Lower lobe of right lung (tissue), 2 donors: Measurements from ENCODE around the gene NDUFV3. TPM values are rescaled to one million over a fixed set of nuclear protein-coding genes. Genes with fewer than 3 reads are reported as not detected.
A peak's percentile ranks its signal among the peaks of the same experiment; 100 is the strongest.
"Not testable (repeated sequence)": the region's sequence is repeated elsewhere in the genome, so short reads cannot be mapped to it uniquely, and the experiment has no call there.

Source experiments
- ATAC-seq, 2 donors: fragments of 200-7000 bp; cut with Tn5 transposase; one replicate each; pipeline ENCODE4 v1.9.1; 2020 to 2022; ENCODE audit warnings: mild to moderate bottlenecking in 2 of 2, moderate library complexity in 2 of 2
- DNase-seq: peaks from one replicate; pipeline ENCODE4 v3.0.0-alpha.2; 2020
- H3K27ac ChIP-seq: fragments of 200-600 bp; one replicate; pipeline ENCODE4 v1.8.0; 2022
- H3K27me3 ChIP-seq: fragments of 200-600 bp; one replicate; pipeline ENCODE4 v1.8.0; 2022; ENCODE audit warnings: low read depth
- H3K36me3 ChIP-seq: fragments of 200-600 bp; one replicate; pipeline ENCODE4 v1.8.0; 2022; ENCODE audit warnings: mild to moderate bottlenecking
- H3K4me1 ChIP-seq: fragments of 200-600 bp; one replicate; pipeline ENCODE4 v1.8.0; 2022
- H3K4me3 ChIP-seq: fragments of 200-600 bp; one replicate; pipeline ENCODE4 v1.8.0; 2022; ENCODE audit warnings: mild to moderate bottlenecking
- H3K9me3 ChIP-seq: fragments of 200-600 bp; one replicate; pipeline ENCODE4 v1.8.0; 2022
- CTCF ChIP-seq: fragments of 200-600 bp; IDR thresholded peaks from one replicate; pipeline ENCODE4 v1.8.0; 2022; ENCODE audit warnings: antibody characterized with exemption, mild to moderate bottlenecking
- intact Hi-C: fragments of 100-400 bp; cut with DNase I; formaldehyde crosslinking; loops from one replicate; pipeline ENCODE4 v1.11.0; 2022
- total RNA-seq: library from RNA; stranded (reverse); fragmentation: NEBNext Ultra II Directional; extraction: Animal tissue kit (Norgen Biotek cat#: 25700); gene quantifications from one replicate; pipeline ENCODE4 v1.2.1, GENCODE V29; 2021
- donor health status: DM: no; HTN: yes; CAD: no; lungs with severe emphysema.

The NDUFV3 gene
- total RNA-seq, 1 donor from 2014 or later, result 35.7 TPM

GRCh38 chr21:42936360-42936759 is 43.3 kb downstream of the NDUFV3 start:
- H3K4me3 ChIP-seq, H3K27ac ChIP-seq, DNase-seq, H3K4me1 ChIP-seq, H3K9me3 ChIP-seq, H3K36me3 ChIP-seq, ATAC-seq, H3K27me3 ChIP-seq, intact Hi-C loops: not testable (repeated sequence)

- H3K4me1 ChIP-seq, ATAC-seq, H3K27me3 ChIP-seq, H3K4me3 ChIP-seq, DNase-seq, H3K36me3 ChIP-seq, H3K9me3 ChIP-seq, intact Hi-C loops, H3K27ac ChIP-seq: not testable (repeated sequence)
These were observed 44.2 kb downstream of the NDUFV3 start for GRCh38 chr21:42937034-42937940.

- no peak for DNase-seq
- H3K4me1 ChIP-seq, result no peaks in the 10 kb centered on the region
- intact Hi-C loops, result no loop called here
These were observed 45.0 kb downstream of the NDUFV3 start for GRCh38 chr21:42937960-42938605.

GRCh38 chr21:42938606-42938995 is 45.5 kb downstream of the NDUFV3 start:
- intact Hi-C loops, DNase-seq: not testable (repeated sequence)

More at GRCh38 chr21:42937960-42938605, 45.0 kb downstream of the NDUFV3 start:
- Histone ChIP-seq H3K36me3 (no peaks in the 10 kb centered on the region), H3K4me3 (no peak overlapping the region), H3K27ac (no peak overlapping the region), H3K9me3 (no peaks in the 10 kb centered on the region), H3K27me3 (no peaks in the 10 kb centered on the region)
- ATAC-seq, result no peak
- TF ChIP-seq CTCF, result no peak

GRCh38 chr21:42939582-42940413 is 46.7 kb downstream of the NDUFV3 start:
- intact Hi-C loops, result no loop called here
- H3K9me3 ChIP-seq, result no peaks in the 10 kb centered on the region
- peak overlapping the region; percentile 44 for H3K27ac ChIP-seq
- no peak for TF ChIP-seq CTCF
- no peak for DNase-seq
- H3K4me3 ChIP-seq, result no peak overlapping the region
- H3K27me3 ChIP-seq, result no peaks in the 10 kb centered on the region
- H3K36me3 ChIP-seq, result no peaks in the 10 kb centered on the region
- H3K4me1 ChIP-seq, result no peaks in the 10 kb centered on the region
- peak; percentile 90 to 93 for ATAC-seq

More at GRCh38 chr21:42938606-42938995, 45.5 kb downstream of the NDUFV3 start:
- not testable (repeated sequence) for ATAC-seq, H3K27ac ChIP-seq, H3K9me3 ChIP-seq, H3K36me3 ChIP-seq, H3K4me1 ChIP-seq, H3K4me3 ChIP-seq, H3K27me3 ChIP-seq

GRCh38 chr21:42941696-42942085 is 48.6 kb downstream of the NDUFV3 start:
- Histone ChIP-seq H3K36me3 (no peaks in the 10 kb centered on the region), H3K27ac (no peak overlapping the region), H3K4me1 (no peaks in the 10 kb centered on the region), H3K27me3 (no peaks in the 10 kb centered on the region), H3K9me3 (no peaks in the 10 kb centered on the region), H3K4me3 (no peak overlapping the region)
- DNase-seq (no peak), ATAC-seq (no peak)
- intact Hi-C loops, result no loop called here
- TF ChIP-seq CTCF, result no peak
